ENCODE data around the gene MIOS.

DNA sequence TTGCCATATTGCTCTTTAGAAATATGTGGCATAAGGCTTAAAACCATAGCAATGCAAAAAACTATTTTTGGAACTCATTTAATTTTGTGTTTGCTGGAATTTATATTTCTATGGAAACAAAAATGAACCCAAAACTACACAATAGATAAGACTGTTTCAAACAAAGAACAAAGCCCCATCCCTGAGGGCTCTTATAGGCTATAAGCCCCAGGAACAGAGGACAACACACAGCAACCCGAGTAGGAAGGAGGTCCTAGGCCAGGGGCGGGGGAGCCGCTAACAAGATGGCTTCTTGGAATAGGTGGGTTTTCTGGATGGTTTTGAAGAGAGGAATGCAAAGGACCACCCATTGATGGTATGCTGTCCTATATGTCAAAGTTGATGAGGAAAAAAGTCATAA lies 39.6 kb upstream of the MIOS start:
- TF ChIP-seq, protein P1, sequence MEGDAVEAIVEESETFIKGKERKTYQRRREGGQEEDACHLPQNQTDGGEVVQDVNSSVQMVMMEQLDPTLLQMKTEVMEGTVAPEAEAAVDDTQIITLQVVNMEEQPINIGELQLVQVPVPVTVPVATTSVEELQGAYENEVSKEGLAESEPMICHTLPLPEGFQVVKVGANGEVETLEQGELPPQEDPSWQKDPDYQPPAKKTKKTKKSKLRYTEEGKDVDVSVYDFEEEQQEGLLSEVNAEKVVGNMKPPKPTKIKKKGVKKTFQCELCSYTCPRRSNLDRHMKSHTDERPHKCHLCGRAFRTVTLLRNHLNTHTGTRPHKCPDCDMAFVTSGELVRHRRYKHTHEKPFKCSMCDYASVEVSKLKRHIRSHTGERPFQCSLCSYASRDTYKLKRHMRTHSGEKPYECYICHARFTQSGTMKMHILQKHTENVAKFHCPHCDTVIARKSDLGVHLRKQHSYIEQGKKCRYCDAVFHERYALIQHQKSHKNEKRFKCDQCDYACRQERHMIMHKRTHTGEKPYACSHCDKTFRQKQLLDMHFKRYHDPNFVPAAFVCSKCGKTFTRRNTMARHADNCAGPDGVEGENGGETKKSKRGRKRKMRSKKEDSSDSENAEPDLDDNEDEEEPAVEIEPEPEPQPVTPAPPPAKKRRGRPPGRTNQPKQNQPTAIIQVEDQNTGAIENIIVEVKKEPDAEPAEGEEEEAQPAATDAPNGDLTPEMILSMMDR (IDR thresholded peaks at IDR 0.05): no peak
- no peak for TF ChIP-seq POLR2A (IDR thresholded peaks at IDR 0.05)
